Trophoblast cell (in vitro differentiated cells and primary cell): ENCODE data around the gene PCNP. TPM values are rescaled to one million over a fixed set of nuclear protein-coding genes. Genes with fewer than 3 reads are reported as not detected.

ENCODE experiments used
- DNase-seq, 2 donors: peaks; one replicate each; pipeline ENCODE4 v3.0.0-alpha.2; 2016
- H2AFZ ChIP-seq: 2 replicates; pipeline ENCODE4 v1.6.1; 2013; ENCODE audit warnings: low read length, moderate library complexity, mild to moderate bottlenecking; ENCODE audit not compliant: insufficient read depth, poor library complexity
- H2AK5ac ChIP-seq: 2 replicates; pipeline ENCODE4 v1.6.1; 2013; ENCODE audit warnings: mild to moderate bottlenecking, low read length
- H2BK120ac ChIP-seq: 2 replicates; pipeline ENCODE4 v1.6.1; 2013; ENCODE audit warnings: low read length, mild to moderate bottlenecking, moderate library complexity; ENCODE audit not compliant: insufficient read depth, poor library complexity
- H2BK12ac ChIP-seq: 2 replicates; pipeline ENCODE4 v1.6.1; 2013; ENCODE audit warnings: mild to moderate bottlenecking, low read length, moderate library complexity
- H2BK5ac ChIP-seq: 2 replicates; pipeline ENCODE4 v1.6.1; 2013; ENCODE audit warnings: low read length, low read depth, moderate library complexity, mild to moderate bottlenecking; ENCODE audit not compliant: poor library complexity
- H3K14ac ChIP-seq: 2 replicates; pipeline ENCODE4 v1.6.1; 2013; ENCODE audit warnings: mild to moderate bottlenecking, low read length
- H3K18ac ChIP-seq: 2 replicates; pipeline ENCODE4 v1.6.1; 2013; ENCODE audit warnings: mild to moderate bottlenecking, low read length
- H3K23ac ChIP-seq: 2 replicates; pipeline ENCODE4 v1.6.1; 2013; ENCODE audit warnings: low read length
- H3K27ac ChIP-seq: 2 replicates; pipeline ENCODE4 v1.5.1; 2013; ENCODE audit warnings: low read depth, mild to moderate bottlenecking, inconsistent platforms, low read length, moderate library complexity
- H3K27me3 ChIP-seq: 2 replicates; pipeline ENCODE4 v1.6.1; 2013; ENCODE audit warnings: inconsistent platforms, mild to moderate bottlenecking, low read length, moderate library complexity; ENCODE audit not compliant: insufficient read depth
- H3K36me3 ChIP-seq, 2 experiments: 1 replicate in 1 of 2; 2 replicates in 1 of 2; pipeline ENCODE4 v1.6.1; 2013; ENCODE audit warnings: low read length in 2 of 2, mild to moderate bottlenecking in 2 of 2, moderate library complexity in 1 of 2; ENCODE audit not compliant: insufficient read depth in 2 of 2, control insufficient read depth in 1 of 2
- H3K4ac ChIP-seq: 2 replicates; pipeline ENCODE4 v1.6.1; 2013; ENCODE audit warnings: low read depth, mild to moderate bottlenecking, low read length, moderate library complexity
- H3K4me1 ChIP-seq, 2 experiments: 1 replicate in 1 of 2; 2 replicates in 1 of 2; pipeline ENCODE4 v1.6.1; 2013; ENCODE audit warnings: low read length in 2 of 2, mild to moderate bottlenecking in 2 of 2, moderate library complexity in 1 of 2; ENCODE audit not compliant: insufficient read depth in 2 of 2, control insufficient read depth in 1 of 2
- H3K4me2 ChIP-seq: 2 replicates; pipeline ENCODE4 v1.6.1; 2013; ENCODE audit warnings: inconsistent platforms, mild to moderate bottlenecking, low read length, moderate library complexity
- H3K4me3 ChIP-seq: 2 replicates; pipeline ENCODE4 v1.5.1; 2013; ENCODE audit warnings: mild to moderate bottlenecking, low read depth, low read length, inconsistent platforms
- H3K79me1 ChIP-seq: one replicate; pipeline ENCODE4 v1.6.1; 2013; ENCODE audit warnings: low read length
- H3K79me2 ChIP-seq: 2 replicates; pipeline ENCODE4 v1.6.1; 2013; ENCODE audit warnings: low read length, mild to moderate bottlenecking; ENCODE audit not compliant: control insufficient read depth, insufficient read depth, poor library complexity
- H3K9ac ChIP-seq: 2 replicates; pipeline ENCODE4 v1.6.1; 2013; ENCODE audit warnings: mild to moderate bottlenecking, low read length
- H3K9me3 ChIP-seq: 2 replicates; pipeline ENCODE4 v1.6.1; 2013; ENCODE audit warnings: low read depth, mild to moderate bottlenecking, control low read depth, inconsistent platforms, low read length; ENCODE audit not compliant: insufficient read depth
- H4K12ac ChIP-seq: 2 replicates; pipeline ENCODE4 v1.6.1; 2013; ENCODE audit warnings: low read depth, mild to moderate bottlenecking, low read length, moderate library complexity
- H4K8ac ChIP-seq: 2 replicates; pipeline ENCODE4 v1.6.1; 2013; ENCODE audit warnings: low read depth, mild to moderate bottlenecking, low read length, moderate library complexity
- H4K91ac ChIP-seq: one replicate; pipeline ENCODE4 v1.6.1; 2013; ENCODE audit warnings: low read depth, mild to moderate bottlenecking, low read length, moderate library complexity
- WGBS: extraction: QIAGEN DNeasy Blood & Tissue Kit; methylation state at CpG from one replicate; pipeline ENCODE4 v1.1.7; 2013; ENCODE audit warnings: missing lambda C conversion rate; ENCODE audit not compliant: insufficient read length, insufficient coverage; ENCODE audit errors: extremely low coverage; 5-methylcytosine and 5-hydroxymethylcytosine counted together
- polyA plus RNA-seq: library from polyadenylated mRNA; stranded (reverse); fragments of 200-250 nt; gene quantifications from 2 replicates; pipeline ENCODE4 v1.2.3, GENCODE V29; 2013

Gene PCNP, protein sequence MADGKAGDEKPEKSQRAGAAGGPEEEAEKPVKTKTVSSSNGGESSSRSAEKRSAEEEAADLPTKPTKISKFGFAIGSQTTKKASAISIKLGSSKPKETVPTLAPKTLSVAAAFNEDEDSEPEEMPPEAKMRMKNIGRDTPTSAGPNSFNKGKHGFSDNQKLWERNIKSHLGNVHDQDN
- 80.3 and 81.7 TPM in 2 replicates for polyA plus RNA-seq

DNA sequence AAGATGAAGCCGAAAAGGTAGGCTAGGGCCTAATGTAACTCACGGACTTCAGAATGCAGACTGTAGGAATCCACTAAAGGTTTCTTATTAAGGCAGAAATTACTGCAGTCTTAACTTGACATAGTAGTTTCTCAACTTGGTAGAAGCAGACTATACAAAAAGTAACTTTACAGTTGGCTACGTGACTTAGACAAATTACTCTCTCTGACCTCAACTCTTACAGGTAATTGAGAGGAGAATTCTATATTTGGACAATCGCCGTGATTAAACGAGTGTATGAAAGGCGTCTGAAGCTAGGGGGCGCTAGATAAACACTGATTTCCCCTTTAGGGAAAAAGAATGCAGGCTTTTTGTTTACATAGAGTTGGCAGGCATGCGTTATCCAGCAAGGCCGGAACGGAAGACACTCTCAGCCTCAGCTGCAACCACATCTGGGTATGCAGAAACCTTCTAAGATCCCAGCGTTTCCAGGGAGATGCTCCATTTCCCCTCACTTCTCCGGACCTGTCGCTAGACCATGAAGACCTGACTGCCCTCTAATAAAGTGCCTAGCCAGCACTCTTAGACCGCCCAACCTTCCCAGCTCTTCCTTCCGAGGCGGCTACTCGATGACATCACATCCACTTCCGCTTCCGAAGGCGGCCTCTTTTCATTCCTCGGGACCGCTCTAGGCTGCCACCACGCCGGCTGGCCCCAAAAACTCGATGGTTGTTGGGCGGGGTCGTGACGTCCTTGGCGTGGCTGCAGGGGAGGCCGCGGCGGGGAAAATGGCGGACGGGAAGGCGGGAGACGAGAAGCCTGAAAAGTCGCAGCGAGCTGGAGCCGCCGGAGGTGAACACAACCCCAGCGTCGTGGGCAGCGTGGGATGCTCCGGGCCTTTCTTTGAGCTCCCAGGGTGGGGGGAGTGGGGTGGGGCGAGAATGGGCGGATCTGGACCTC lies at the start of gene PCNP:
Gene PCNP (plus strand): TSS at position 732 of the 939 bp plus-strand sequence. CDS start 36 bp downstream, at position 768.
- peak; percentile 98 to 100 for DNase-seq
- peak within 1 kb of the TSS; percentile 87 for H3K27ac ChIP-seq
- peak within 1 kb of the TSS; percentile 92 for H2BK120ac ChIP-seq
- H3K4me1 ChIP-seq, result no peaks in the 10 kb centered on the region
- peak within 1 kb of the TSS; percentile 93 for H3K9ac ChIP-seq
- H2AK5ac ChIP-seq, result peak within 1 kb of the TSS; percentile 93
- peak within 1 kb of the TSS; percentile 98 for H4K91ac ChIP-seq
- H3K4me3 ChIP-seq, result peak within 1 kb of the TSS; percentile 95
- peak within 1 kb of the TSS; percentile 90 for H2BK5ac ChIP-seq
- peak within 1 kb of the TSS; percentile 74 for H2AFZ ChIP-seq
- no peak within 1 kb of the TSS for H3K23ac ChIP-seq
- H3K4ac ChIP-seq, result peak within 1 kb of the TSS; percentile 95
- no peak within 1 kb of the TSS for H2BK12ac ChIP-seq
- no peaks in the 10 kb centered on the region for H3K9me3 ChIP-seq
- peaks cover 7% of the 10 kb centered on the region in 2 experiments for H3K36me3 ChIP-seq
- peaks cover 16% of the 10 kb centered on the region for H3K79me2 ChIP-seq
- peak within 1 kb of the TSS; percentile 98 for H4K8ac ChIP-seq
- peak within 1 kb of the TSS; percentile 78 for H3K4me2 ChIP-seq
- H4K12ac ChIP-seq, result peak within 1 kb of the TSS; percentile 95
- H3K27me3 ChIP-seq, result no peaks in the 10 kb centered on the region
- peak within 1 kb of the TSS; percentile 97 for H3K14ac ChIP-seq
- no CpG with 5 or more reads among the region's 47 CpGs for WGBS
- H3K18ac ChIP-seq, result peak within 1 kb of the TSS; percentile 95
- peaks cover 9% of the 10 kb centered on the region for H3K79me1 ChIP-seq

DNA sequence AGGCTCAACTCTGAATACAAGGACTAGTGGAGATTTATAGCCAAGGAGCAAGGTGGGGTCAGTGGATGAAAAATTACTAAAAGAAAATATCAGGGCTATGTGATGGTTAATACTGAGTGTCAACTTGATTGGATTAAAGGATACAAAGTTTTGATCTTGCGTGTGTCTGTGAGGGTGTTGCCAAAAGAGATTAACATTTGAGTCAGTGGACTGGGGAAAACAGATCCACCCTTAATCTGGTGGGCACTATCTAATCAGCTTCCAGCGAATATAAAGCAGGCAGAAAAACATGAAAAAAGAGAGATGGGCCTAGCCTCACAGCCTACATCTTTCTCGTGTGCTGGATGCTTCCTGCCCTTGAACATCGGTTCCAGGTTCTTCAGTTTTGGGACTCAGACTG lies 46.5 kb upstream of the PCNP start:
- Histone ChIP-seq H2BK12ac (no peak overlapping the region), H3K79me1 (peaks cover 3% of the 10 kb centered on the region), H3K4me1 (peaks cover 2 to 3% of the 10 kb centered on the region in 2 experiments), H3K36me3 (no peaks in the 10 kb centered on the region), H3K18ac (no peak overlapping the region), H3K14ac (no peak overlapping the region), H4K8ac (no peak overlapping the region), H2BK120ac (no peak overlapping the region), H3K23ac (no peak overlapping the region), H4K12ac (no peak overlapping the region), H2AFZ (no peak overlapping the region), H3K79me2 (no peaks in the 10 kb centered on the region), H3K9ac (no peak overlapping the region), H2BK5ac (no peak overlapping the region), H3K4ac (no peak overlapping the region), H3K27me3 (no peaks in the 10 kb centered on the region), H3K4me2 (no peak overlapping the region), H2AK5ac (no peak overlapping the region), H3K27ac (no peak overlapping the region), H4K91ac (no peak overlapping the region), H3K4me3 (no peak overlapping the region), H3K9me3 (peaks cover 2% of the 10 kb centered on the region)
- no peak for DNase-seq
- no CpG with 5 or more reads among the region's 4 CpGs for WGBS

DNA sequence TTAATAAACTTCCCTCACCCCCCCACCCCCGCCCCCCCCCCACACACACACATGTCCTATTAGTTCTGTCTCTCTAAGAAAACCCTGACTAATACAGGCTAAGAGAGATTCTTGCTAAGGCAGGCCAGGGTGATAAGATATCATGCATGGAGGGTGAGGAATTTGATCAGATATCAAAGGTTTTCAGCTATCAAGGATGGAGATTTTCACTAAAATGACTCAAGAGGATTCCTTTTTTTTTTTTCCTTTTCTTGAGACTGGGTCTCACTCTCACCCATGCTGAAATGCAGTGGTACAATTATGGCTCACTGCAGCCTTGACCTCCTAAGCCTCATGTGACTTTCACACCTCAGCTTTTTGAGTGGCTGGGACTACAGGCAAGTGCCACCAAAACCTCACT lies 46.1 kb upstream of the PCNP start:
- no peak overlapping the region for H3K4me3 ChIP-seq
- no peak overlapping the region for H2BK5ac ChIP-seq
- H3K27me3 ChIP-seq, result no peaks in the 10 kb centered on the region
- no peak overlapping the region for H3K18ac ChIP-seq
- H3K4me2 ChIP-seq, result no peak overlapping the region
- H2BK120ac ChIP-seq, result no peak overlapping the region
- no peak overlapping the region for H2BK12ac ChIP-seq
- no peaks in the 10 kb centered on the region for H3K79me2 ChIP-seq
- peaks cover 4% of the 10 kb centered on the region for H3K79me1 ChIP-seq
- no peaks in the 10 kb centered on the region for H3K36me3 ChIP-seq
- H4K12ac ChIP-seq, result no peak overlapping the region
- no peak overlapping the region for H4K8ac ChIP-seq
- peaks cover 4 to 5% of the 10 kb centered on the region in 2 experiments for H3K4me1 ChIP-seq
- no peak overlapping the region for H2AFZ ChIP-seq
- no peak overlapping the region for H4K91ac ChIP-seq
- no peak overlapping the region for H3K23ac ChIP-seq
- H3K27ac ChIP-seq, result no peak overlapping the region
- H3K9ac ChIP-seq, result no peak overlapping the region
- no peak overlapping the region for H3K4ac ChIP-seq
- no peak for DNase-seq
- no peak overlapping the region for H3K14ac ChIP-seq
- H2AK5ac ChIP-seq, result no peak overlapping the region
- peaks cover 2% of the 10 kb centered on the region for H3K9me3 ChIP-seq
- no CpG with 5 or more reads among the region's 1 CpG for WGBS

DNA sequence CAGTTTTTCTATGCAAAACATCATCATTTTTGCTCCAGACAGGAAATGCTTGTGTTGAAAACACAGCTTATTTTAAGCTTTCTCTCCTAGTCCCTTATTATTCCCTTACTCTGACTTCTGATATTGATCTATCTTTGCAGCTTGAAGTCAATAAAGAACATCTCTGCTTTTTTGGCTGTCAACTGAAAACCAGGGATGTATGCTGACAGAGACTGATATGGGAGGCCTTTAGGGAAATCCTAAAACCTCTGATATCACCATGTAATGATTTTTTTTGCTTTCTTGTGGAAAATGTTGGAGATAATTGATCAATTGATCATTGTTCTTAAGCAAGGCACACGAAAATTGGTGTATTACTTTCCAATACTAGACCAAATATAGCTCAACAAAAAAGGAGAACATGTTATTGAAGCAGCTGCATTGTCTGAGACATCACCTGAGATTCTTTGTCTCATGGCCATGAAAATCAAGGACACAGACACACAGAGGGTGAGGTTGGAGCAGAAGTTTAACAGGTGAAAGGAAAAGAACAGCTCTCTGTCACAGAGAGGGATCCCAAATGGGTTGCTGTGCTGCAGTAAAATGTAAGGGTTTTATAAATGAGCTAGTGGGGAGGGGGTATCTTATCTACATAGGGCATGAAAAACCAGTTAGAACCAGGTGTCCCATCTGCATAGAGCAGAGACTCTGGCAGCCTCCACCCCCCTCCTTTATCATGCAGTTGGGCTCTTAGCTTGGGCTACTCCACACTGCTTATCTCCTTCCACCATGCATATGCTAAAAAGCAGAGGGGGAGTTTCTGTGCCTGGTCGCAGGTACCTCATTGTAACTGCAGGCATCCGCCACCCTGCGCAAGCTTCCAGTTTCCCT lies 43.9 kb upstream of the PCNP start:
- no peak overlapping the region for H4K91ac ChIP-seq
- DNase-seq, result no peak

More for the DNA sequence above, 43.9 kb upstream of the PCNP start:
- H3K18ac ChIP-seq, result no peak overlapping the region
- no peak overlapping the region for H2BK5ac ChIP-seq
- H3K27ac ChIP-seq, result no peak overlapping the region
- peaks cover 7 to 11% of the 10 kb centered on the region in 2 experiments for H3K4me1 ChIP-seq
- H3K4me2 ChIP-seq, result no peak overlapping the region
- no peak overlapping the region for H3K23ac ChIP-seq
- H2BK120ac ChIP-seq, result no peak overlapping the region
- H3K9me3 ChIP-seq, result peaks cover 2% of the 10 kb centered on the region
- H3K27me3 ChIP-seq, result no peaks in the 10 kb centered on the region
- no peak overlapping the region for H4K8ac ChIP-seq
- H3K14ac ChIP-seq, result no peak overlapping the region
- no peaks in the 10 kb centered on the region for H3K79me2 ChIP-seq
- WGBS, result no CpG with 5 or more reads among the region's 4 CpGs
- no peak overlapping the region for H3K9ac ChIP-seq
- H2BK12ac ChIP-seq, result no peak overlapping the region
- no peak overlapping the region for H2AFZ ChIP-seq
- H3K36me3 ChIP-seq, result no peaks in the 10 kb centered on the region
- no peak overlapping the region for H2AK5ac ChIP-seq
- peaks cover 4% of the 10 kb centered on the region for H3K79me1 ChIP-seq
- H3K4me3 ChIP-seq, result no peak overlapping the region
- H3K4ac ChIP-seq, result no peak overlapping the region
- no peak overlapping the region for H4K12ac ChIP-seq
